Activated CD4-positive, alpha-beta memory T cell treated with anti-CD3 and anti-CD28 coated beads for 36 hours (primary cell): ENCODE data around the gene CNPY3. TPM values are rescaled to one million over a fixed set of nuclear protein-coding genes. Genes with fewer than 3 reads are reported as not detected.

Experiments used
- CTCF ChIA-PET: fragments of 350-600 bp; sonication (Branson Sonifier 250); formaldehyde crosslinking; loops from one replicate; lab custom pipeline; 2021; ENCODE audit warnings: antibody characterized with exemption, inconsistent platforms; lab: Charles Lee
- POLR2A ChIA-PET: fragments of 350-600 bp; sonication (Branson Sonifier 250); formaldehyde crosslinking; loops from one replicate; lab custom pipeline; 2021; ENCODE audit warnings: antibody characterized with exemption; lab: Charles Lee
- DNase-seq: peaks from one replicate; pipeline ENCODE4 v3.0.0-alpha.2; 2020
- H3K27ac Mint-ChIP-seq: one replicate; pipeline ENCODE4 v1.8.0; 2021; ENCODE audit warnings: mixed read lengths
- H3K27me3 Mint-ChIP-seq: one replicate; pipeline ENCODE4 v1.8.0; 2021; ENCODE audit warnings: mixed read lengths
- H3K36me3 Mint-ChIP-seq: one replicate; pipeline ENCODE4 v1.8.0; 2021; ENCODE audit warnings: mixed read lengths
- H3K4me1 Mint-ChIP-seq: one replicate; pipeline ENCODE4 v1.8.0; 2021; ENCODE audit warnings: low read depth, mixed read lengths
- H3K4me3 Mint-ChIP-seq: one replicate; pipeline ENCODE4 v1.8.0; 2021; ENCODE audit warnings: mild to moderate bottlenecking, mixed read lengths
- H3K9me3 Mint-ChIP-seq: one replicate; pipeline ENCODE4 v1.8.0; 2021; ENCODE audit warnings: mixed read lengths
- intact Hi-C: fragments of 100-400 bp; cut with micrococcal nuclease; formaldehyde crosslinking; loops from one replicate; pipeline ENCODE4 v1.15.1; 2023
- total RNA-seq, 2 experiments: library from RNA; stranded (reverse); gene quantifications; one replicate each; pipeline ENCODE4 v1.2.3, GENCODE V29; 2021

CNPY3 gene
- total RNA-seq, 2 experiments from 2014 or later: 32.2 to 37.6 TPM

DNA sequence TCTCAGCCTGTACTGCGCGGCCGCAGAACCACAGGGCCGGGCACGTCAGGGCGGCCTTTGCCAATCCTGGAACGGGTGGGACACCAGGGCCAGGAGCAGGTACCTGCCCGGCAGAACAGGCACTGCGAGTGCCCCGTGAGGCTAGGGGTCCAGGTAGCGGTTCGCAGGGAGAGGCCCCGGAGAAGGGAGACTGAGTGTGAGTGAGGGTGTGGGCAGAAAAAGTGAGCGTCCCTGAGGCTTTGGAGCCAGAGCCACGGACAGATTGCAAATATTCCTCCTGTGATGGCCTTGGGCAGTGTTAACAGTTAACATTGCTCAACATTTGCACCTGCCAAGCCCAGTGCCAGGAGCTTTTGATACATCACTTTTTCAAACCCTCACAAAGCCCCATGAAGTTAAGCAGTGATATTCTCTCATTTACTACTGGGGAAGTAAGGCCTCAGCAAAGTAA is 31.8 kb downstream of the CNPY3 start:
- CTCF ChIA-PET: interaction anchor here (1.9 kb wide), 1 partner anchor 183 kb away, joined by 7 read pairs; no protein-coding TSS in a partner anchor
- H3K4me3 Mint-ChIP-seq: no peak overlapping the region

DNA sequence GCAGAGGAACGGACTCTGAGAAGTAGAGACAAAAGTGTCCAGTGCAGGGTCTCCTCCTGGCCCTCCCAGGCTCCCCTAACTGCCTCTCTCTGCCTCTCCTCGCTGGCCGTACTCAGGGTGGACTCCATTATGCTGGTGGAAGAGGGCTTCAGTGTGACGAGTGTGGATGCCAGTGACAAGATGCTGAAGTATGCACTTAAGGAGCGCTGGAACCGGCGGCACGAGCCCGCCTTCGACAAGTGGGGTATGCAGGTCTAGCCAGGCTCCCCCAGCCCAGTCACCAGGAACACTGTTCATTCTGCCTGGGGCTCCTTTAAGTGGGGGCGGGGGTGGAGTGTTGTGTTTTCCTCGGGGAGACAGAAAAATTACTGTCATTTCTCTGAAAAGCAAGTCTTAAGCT is 32.8 kb downstream of the CNPY3 start:
- intact Hi-C loops: loop anchor here (5.0 kb wide), 1 partner anchor 60 kb away; no protein-coding TSS in a partner anchor
- Mint-ChIP-seq H3K4me3 (no peak overlapping the region), H3K4me1 (peaks cover 13% of the 10 kb centered on the region), H3K27me3 (no peaks in the 10 kb centered on the region), H3K9me3 (no peaks in the 10 kb centered on the region), H3K27ac (no peak overlapping the region), H3K36me3 (peaks cover 16% of the 10 kb centered on the region)
- CTCF ChIA-PET: interaction anchor here (1.0 kb wide), 1 partner anchor 182 kb away, joined by 4 read pairs; no protein-coding TSS in a partner anchor
- DNase-seq: no peak
- POLR2A ChIA-PET: no interaction called here

More for the DNA sequence above, 31.8 kb downstream of the CNPY3 start:
- no peak for DNase-seq
- peaks cover 13% of the 10 kb centered on the region for H3K4me1 Mint-ChIP-seq
- no peaks in the 10 kb centered on the region for H3K9me3 Mint-ChIP-seq
- intact Hi-C loops: loop anchor here (5.0 kb wide), 1 partner anchor 59 kb away; no protein-coding TSS in a partner anchor
- H3K27me3 Mint-ChIP-seq: no peaks in the 10 kb centered on the region
- H3K36me3 Mint-ChIP-seq: peaks cover 16% of the 10 kb centered on the region
- no peak overlapping the region for H3K27ac Mint-ChIP-seq
- POLR2A ChIA-PET: no interaction called here

DNA sequence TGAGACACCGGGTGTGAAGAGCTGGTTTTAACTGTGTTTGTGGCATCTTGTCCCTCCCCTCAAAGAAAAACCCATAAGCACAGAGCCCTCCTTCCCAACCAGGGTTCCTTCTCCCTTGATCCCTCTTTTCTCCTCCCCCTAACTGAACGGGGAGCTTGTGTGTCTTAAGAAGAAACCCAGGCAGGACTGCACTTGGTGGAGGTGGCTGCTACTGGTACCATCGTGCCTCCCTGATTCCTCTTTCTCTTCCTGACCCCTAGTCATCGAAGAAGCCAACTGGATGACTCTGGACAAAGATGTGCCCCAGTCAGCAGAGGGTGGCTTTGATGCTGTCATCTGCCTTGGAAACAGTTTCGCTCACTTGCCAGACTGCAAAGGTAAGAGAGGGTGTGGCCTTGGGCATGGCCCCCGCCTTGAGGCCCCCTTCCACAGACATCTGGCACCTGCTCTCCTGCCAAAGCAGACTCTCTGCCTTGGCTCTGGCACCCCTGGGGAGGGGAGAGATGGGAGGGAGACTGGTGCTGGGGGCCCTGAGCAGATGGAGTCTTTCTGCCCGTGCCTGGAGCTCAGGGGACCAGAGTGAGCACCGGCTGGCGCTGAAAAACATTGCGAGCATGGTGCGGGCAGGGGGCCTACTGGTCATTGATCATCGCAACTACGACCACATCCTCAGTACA is 33.4 kb downstream of the CNPY3 start:
- intact Hi-C loops: loop anchor here (5.0 kb wide), 1 partner anchor 60 kb away; no protein-coding TSS in a partner anchor
- POLR2A ChIA-PET: no interaction called here
- CTCF ChIA-PET: interaction anchor here (0.5 to 1.0 kb wide), 2 partner anchors 105 to 181 kb away, joined by 4 read pairs; no protein-coding TSS in a partner anchor
- no peak for DNase-seq
- Mint-ChIP-seq H3K27ac (no peak overlapping the region), H3K4me3 (no peak overlapping the region), H3K36me3 (peaks cover 19% of the 10 kb centered on the region), H3K4me1 (peaks cover 13% of the 10 kb centered on the region), H3K27me3 (no peaks in the 10 kb centered on the region), H3K9me3 (no peaks in the 10 kb centered on the region)

DNA sequence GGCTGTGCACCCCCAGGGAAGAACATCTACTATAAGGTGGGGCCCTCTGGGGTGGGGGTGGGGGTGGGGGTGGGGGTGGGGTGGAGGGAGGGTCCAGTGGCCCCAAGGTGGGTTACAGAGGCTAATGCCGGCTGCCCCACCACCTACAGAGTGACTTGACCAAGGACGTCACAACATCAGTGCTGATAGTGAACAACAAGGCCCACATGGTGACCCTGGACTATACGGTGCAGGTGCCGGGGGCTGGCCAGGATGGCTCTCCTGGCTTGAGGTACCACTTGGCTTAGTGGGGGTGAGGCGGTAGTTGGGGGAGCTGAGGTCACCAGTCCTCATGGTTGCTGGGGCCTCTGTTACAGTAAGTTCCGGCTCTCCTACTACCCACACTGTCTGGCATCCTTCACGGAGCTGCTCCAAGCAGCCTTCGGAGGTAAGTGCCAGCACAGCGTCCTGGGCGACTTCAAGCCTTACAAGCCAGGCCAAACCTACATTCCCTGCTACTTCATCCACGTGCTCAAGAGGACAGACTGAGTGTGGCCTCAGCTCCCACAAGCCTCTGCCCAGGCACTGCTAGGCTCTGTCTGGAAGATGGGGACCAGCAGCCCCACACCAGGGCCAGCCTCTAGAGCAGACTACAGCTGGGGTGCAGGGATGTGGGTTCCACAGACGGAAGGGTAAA is 34.0 kb downstream of the CNPY3 start:
- H3K27me3 Mint-ChIP-seq: no peaks in the 10 kb centered on the region
- intact Hi-C loops: loop anchor here (5.0 kb wide), 1 partner anchor 61 kb away; no protein-coding TSS in a partner anchor
- H3K9me3 Mint-ChIP-seq: no peaks in the 10 kb centered on the region
- H3K4me3 Mint-ChIP-seq: no peak overlapping the region
- H3K27ac Mint-ChIP-seq: no peak overlapping the region
- ChIA-PET CTCF (interaction anchor here (0.5 kb wide), 1 partner anchor 104 kb away, joined by 4 read pairs; no protein-coding TSS in a partner anchor), POLR2A (no interaction called here)
- no peak for DNase-seq
- H3K4me1 Mint-ChIP-seq: peaks cover 13% of the 10 kb centered on the region
- H3K36me3 Mint-ChIP-seq: peaks cover 19% of the 10 kb centered on the region

DNA sequence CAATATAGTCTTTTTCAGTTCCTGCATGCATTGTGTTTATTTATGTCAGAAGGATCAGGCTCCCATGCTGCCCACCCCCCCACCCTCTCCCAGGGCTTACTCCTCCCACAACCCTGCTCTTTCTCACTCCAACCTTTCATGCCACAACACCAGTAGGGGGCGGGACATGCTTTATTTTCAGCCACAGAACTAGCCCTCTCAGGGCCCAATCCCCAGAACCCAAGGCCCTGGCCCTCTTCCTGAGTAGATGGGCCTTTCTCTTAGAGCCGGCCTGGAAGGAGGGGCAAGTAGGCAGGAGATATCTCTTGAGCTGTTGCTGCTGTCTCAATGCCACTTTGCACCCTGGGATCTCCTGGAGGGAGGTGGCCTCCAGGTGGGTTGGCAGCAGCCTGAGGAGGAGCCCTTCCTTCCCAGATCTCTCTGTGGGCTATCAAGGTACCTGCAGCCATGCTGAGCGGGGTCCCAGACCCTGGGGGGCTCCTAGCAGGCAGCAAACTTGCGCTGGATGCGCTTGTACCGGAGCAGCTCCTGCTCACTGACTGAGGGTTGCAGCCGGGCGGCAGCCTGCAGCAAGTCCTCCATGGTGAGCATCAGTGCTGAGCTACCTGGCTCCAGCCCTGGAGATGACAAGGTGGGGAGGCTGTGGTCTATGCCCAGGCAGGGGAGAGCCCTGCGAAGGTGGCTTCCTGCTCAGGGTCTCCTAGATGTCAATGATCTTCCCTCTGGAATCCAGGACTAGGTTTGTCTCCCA is 34.8 kb downstream of the CNPY3 start:
- peak; percentile 63 for DNase-seq
- Mint-ChIP-seq H3K36me3 (peaks cover 21% of the 10 kb centered on the region), H3K4me1 (peaks cover 13% of the 10 kb centered on the region), H3K27me3 (no peaks in the 10 kb centered on the region), H3K27ac (no peak overlapping the region), H3K4me3 (no peak overlapping the region), H3K9me3 (no peaks in the 10 kb centered on the region)
- intact Hi-C loops: loop anchor here (5.0 kb wide), 1 partner anchor 62 kb away; no protein-coding TSS in a partner anchor
- ChIA-PET POLR2A (no interaction called here), CTCF (interaction anchor here (0.6 to 1.8 kb wide), 4 partner anchors 11 to 179 kb away, joined by 3 to 15 read pairs (median 4); partner anchors contain the start of gene RRP36)

DNA sequence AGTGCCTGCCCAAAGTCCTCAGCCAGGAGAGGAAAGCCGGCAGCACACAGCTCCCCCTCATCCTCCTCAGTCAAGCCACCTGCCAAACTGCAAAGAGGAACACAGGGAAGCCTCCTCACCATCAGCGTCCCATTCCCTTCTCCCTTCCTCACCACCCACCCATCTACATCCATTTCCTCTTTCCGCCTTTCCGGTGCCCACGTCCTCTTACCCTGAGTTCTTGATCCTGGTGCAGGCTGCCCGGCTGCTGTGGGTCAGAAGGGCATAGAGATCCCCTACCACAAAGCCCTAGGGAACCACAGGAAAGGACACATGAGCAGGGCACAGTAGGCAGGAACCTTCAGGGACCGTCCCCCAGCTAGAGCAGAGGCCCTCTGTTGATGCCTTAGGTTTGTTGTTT is 37.3 kb downstream of the CNPY3 start:
- H3K4me1 Mint-ChIP-seq: peaks cover 10% of the 10 kb centered on the region
- H3K36me3 Mint-ChIP-seq: peaks cover 27% of the 10 kb centered on the region
- POLR2A ChIA-PET: no interaction called here
- H3K27ac Mint-ChIP-seq: no peak overlapping the region
- H3K9me3 Mint-ChIP-seq: no peaks in the 10 kb centered on the region
- intact Hi-C loops: no loop called here
- no peak overlapping the region for H3K4me3 Mint-ChIP-seq
- CTCF ChIA-PET: no interaction called here
- no peak for DNase-seq
- no peaks in the 10 kb centered on the region for H3K27me3 Mint-ChIP-seq

DNA sequence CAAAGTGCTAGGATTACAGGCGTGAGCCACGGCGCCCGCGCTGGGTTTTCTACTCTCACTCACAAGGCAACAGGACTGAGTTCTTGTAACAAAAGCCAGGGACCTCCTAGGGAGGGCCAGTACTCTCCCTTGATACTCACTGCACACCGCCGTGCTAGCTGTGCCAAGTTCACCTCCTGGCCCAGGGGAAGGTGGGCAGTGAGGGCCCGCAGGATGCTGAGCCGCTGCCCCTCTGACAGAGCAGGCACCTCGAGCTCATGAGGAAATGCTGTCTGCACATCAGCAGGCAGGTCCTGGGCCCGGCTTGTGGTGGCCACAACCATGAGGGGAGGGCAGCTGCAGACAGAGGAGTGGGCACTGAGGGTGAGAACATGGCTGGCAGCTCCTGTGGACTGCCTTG is 37.9 kb downstream of the CNPY3 start:
- intact Hi-C loops: no loop called here
- ChIA-PET CTCF (no interaction called here), POLR2A (no interaction called here)
- no peak overlapping the region for H3K4me3 Mint-ChIP-seq
- H3K4me1 Mint-ChIP-seq: peaks cover 9% of the 10 kb centered on the region
- no peaks in the 10 kb centered on the region for H3K9me3 Mint-ChIP-seq
- H3K36me3 Mint-ChIP-seq: peaks cover 22% of the 10 kb centered on the region
- H3K27me3 Mint-ChIP-seq: no peaks in the 10 kb centered on the region
- no peak overlapping the region for H3K27ac Mint-ChIP-seq
- DNase-seq: no peak

DNA sequence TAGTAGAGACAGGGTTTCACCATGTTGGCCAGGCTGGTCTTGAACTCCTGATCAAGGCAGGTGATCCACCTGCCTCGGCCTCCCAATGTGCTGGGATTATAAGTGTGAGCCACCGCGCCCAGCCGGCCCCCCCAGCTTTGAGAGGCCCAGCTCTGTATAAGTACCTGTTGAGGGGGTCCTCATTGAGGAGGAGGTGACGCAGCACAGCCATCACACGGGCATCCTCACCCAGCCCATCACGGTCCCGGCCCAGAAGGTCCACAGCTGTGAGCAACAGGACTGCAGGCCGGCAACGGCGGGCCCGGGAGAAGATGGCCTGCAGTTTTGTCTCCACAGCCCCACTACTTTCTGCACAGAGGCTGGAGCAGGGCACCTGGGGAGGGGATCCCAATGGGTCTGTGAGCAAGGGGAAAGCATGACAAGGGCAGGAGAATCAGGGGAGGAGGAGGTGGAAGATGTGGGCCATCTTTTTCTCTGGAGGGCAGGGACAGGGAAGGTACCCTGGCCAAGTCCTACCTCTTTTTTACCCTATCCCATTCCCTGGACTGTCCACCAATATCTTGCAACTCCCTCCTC is 38.9 kb downstream of the CNPY3 start:
- no peak for DNase-seq
- no peaks in the 10 kb centered on the region for H3K27me3 Mint-ChIP-seq
- ChIA-PET POLR2A (no interaction called here), CTCF (interaction anchor here (0.8 kb wide), 1 partner anchor 176 kb away, joined by 3 read pairs; no protein-coding TSS in a partner anchor)
- H3K27ac Mint-ChIP-seq: no peak overlapping the region
- H3K36me3 Mint-ChIP-seq: peaks cover 15% of the 10 kb centered on the region
- H3K4me1 Mint-ChIP-seq: peaks cover 9% of the 10 kb centered on the region
- H3K4me3 Mint-ChIP-seq: no peak overlapping the region
- no peaks in the 10 kb centered on the region for H3K9me3 Mint-ChIP-seq
- intact Hi-C loops: no loop called here

DNA sequence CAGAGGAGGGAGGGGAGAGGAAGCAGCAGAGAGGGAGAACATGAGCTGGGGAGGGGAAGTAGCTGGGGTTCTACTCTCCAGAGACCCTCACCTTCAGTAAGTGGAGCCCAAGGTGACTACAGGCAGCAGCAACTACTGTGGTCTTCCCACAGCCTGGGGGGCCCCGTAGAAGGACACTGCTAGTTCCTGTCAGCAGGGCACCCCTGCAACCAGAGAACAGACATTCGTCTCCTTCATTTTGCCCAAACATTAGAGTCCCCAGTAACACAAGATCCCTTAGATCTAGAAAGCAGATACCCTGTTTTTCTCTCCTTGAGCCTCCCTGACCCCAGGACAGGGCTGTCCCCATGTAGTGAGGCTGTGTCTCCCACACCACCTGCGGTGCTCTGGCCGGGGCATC is 39.5 kb downstream of the CNPY3 start:
- no peak overlapping the region for H3K27ac Mint-ChIP-seq
- H3K9me3 Mint-ChIP-seq: no peaks in the 10 kb centered on the region
- no peaks in the 10 kb centered on the region for H3K27me3 Mint-ChIP-seq
- POLR2A ChIA-PET: no interaction called here
- intact Hi-C loops: no loop called here
- CTCF ChIA-PET: no interaction called here
- peaks cover 9% of the 10 kb centered on the region for H3K4me1 Mint-ChIP-seq
- no peak overlapping the region for H3K4me3 Mint-ChIP-seq
- DNase-seq: no peak
- H3K36me3 Mint-ChIP-seq: peaks cover 17% of the 10 kb centered on the region

DNA sequence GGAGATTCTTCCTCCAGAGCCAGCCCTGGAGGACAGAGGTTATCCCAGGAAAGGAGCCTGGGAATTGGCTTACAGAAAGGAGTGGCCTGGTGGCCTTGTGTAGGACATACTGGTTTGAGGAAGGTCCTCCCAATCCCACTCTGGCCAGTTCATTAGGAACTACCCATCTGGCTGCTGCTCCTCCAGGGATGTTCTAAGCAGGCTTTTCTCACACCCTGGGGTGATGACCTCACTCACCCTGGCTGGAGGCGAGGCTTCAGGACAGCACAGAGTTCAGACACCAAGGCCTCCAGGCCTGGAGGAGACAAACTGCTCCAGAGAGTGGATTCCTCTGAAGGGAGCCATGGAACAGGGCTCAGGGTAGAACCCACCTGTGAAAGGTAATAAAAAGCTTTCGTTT is 40.2 kb downstream of the CNPY3 start:
- H3K9me3 Mint-ChIP-seq: no peaks in the 10 kb centered on the region
- no peaks in the 10 kb centered on the region for H3K27me3 Mint-ChIP-seq
- H3K4me1 Mint-ChIP-seq: peaks cover 13% of the 10 kb centered on the region
- intact Hi-C loops: no loop called here
- no peak for DNase-seq
- no peak overlapping the region for H3K4me3 Mint-ChIP-seq
- no peak overlapping the region for H3K27ac Mint-ChIP-seq
- ChIA-PET POLR2A (no interaction called here), CTCF (no interaction called here)
- peaks cover 20% of the 10 kb centered on the region for H3K36me3 Mint-ChIP-seq

DNA sequence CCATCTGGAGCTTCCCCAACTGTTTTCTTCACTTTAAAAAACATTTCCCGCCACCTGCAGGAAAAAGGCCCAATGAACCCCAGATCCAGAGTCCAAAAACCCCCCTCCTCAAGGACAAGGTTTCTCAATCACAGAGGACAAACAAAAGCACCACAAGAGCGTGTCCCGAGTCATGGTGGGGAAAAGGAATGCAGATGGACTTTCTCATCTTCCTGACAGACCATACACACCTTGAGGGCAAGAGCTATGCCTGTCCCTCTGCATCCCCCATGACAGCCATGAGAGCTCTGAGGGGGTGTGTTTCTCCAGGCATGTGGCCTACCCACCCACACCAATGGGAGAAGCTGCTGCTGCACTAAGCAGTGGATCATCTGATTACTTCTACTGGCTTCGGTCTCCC is 40.7 kb downstream of the CNPY3 start:
- intact Hi-C loops: no loop called here
- Mint-ChIP-seq H3K9me3 (no peaks in the 10 kb centered on the region), H3K4me3 (no peak overlapping the region), H3K27ac (no peak overlapping the region), H3K36me3 (peaks cover 16% of the 10 kb centered on the region), H3K27me3 (no peaks in the 10 kb centered on the region), H3K4me1 (peaks cover 18% of the 10 kb centered on the region)
- DNase-seq: no peak
- ChIA-PET POLR2A (interaction anchor here (0.8 kb wide), 1 partner anchor 9 kb away, joined by 4 read pairs; the partner anchor contains the start of gene PEX6), CTCF (no interaction called here)
